Measurements from ENCODE around the gene MDN1. TPM values are rescaled to one million over a fixed set of nuclear protein-coding genes. Genes with fewer than 3 reads are reported as not detected.
A peak's percentile ranks its signal among the peaks of the same experiment; 100 is the strongest.

Gene MDN1
- total RNA-seq, 1 experiment from 2014 or later = 22.0 TPM

DNA sequence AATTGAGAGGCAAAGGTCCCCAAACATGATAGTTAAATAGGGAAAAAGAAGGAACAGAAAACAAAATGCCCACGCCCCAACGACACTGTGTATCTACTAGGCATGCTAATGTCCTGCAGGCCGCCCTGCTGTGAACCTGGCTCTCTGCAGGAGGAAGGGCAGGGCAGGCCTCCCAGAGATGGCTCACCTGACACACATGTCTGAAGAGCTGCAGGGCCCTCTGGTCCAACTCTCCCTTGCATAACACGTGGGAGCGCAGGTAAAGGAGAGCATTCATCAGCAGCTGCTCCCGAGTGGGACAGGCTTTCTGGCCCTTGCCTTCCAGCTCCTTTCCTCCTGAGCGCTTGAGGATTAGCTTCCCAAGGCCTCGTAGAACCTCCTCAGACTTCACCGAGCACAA, 127.3 kb downstream of the MDN1 start:
- no peak for DNase-seq (ENCODE audit: low read depth)

DNA sequence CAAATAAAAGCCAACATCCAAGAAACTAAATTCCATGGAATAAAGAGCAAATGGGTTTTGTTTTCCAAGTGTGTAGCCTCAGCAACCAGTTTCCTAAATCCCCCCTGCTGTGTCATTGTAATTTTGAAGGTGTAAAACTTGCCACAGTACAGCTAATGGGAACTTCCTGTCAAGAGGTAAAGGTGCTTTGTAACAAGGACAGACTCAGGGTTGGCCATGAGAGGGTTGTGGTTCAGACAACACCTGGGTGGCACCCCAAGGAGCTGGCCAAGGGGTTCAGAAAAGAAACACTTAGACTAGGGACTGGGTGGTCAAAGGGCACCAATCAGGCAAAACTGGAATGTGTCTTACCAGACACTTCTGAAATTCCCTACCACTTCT, 128.7 kb downstream of the MDN1 start:
- no peak for DNase-seq (ENCODE audit: low read depth)

DNA sequence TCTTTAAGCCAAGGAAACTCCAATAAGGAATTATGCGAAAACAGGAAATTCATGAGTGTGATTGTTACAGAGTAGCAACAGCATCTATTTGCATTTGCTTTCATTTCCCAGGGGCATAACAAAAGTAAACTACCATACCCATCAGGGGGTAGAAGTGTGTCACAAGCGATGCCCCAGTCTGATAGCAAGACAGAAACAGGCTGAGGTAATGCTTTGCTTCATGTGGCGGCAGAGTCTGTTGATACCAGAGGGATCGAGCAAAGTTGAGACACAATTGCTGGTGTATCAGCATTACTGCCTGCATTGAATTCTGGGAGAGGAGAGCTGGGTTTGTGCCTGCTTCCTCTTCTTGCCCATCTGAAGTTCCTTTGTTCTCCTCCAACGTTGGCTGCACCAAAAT, 129.9 kb downstream of the MDN1 start:
- no peak for DNase-seq (ENCODE audit: low read depth)

DNA sequence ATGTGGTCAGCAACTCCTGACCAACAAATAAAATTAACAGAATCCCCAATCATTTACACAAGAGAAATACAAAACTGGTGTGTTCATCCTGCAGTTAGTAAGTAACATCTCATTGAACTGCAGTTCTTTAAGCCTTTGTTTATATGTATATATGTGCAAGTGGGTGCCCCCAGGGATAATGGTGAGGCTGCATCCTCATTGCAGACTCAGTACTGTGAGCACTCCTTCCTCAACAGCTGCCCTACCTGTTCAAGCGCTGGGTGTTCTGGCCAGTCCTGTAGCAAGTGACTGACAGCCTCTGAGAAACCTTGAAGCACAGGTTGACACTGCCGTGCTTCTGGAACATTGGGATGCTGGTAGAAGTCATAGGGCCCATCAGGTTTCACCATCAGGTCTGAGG, 131.3 kb downstream of the MDN1 start:
- no peak for DNase-seq (ENCODE audit: low read depth)

DNA sequence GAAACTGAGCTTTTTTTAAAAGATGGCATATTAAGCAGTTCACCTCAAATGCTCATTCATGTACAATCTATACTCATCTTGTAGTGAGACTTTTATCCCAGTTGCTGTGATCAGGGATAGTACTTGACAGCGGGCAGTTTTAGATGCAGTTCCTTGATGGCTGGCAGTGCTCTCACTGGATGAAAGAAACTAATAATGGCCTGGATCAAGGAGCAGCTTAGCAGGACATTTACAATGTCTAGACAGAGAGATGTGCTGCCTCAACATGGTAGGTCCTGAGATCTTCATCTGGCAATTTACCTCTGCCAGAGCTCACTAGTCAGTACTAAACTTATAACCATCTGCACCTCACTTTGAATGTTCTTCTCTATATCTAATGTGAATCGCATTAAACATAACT, 134.3 kb downstream of the MDN1 start:
- DNase-seq (ENCODE audit: low read depth) = no peak

DNA sequence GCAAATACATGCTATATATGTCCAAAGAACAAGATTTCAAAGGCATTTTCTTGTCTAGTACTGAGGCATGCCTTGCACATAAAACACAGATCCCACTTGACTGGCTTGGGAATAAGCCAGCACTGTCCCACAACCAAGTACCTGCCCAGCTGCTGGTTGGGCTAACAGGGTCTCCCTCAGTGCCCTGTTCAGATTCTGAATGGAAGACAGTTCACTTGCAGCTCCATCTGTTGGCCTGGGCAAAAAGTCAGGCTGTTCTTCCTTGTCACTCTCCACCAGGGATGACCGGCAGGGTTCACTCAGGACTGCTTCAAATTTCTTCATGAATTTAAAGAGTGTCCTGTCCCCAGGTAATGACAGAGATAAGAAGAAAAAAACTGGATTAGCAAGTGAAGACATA, 136.6 kb downstream of the MDN1 start:
- no peak for DNase-seq (ENCODE audit: low read depth)

DNA sequence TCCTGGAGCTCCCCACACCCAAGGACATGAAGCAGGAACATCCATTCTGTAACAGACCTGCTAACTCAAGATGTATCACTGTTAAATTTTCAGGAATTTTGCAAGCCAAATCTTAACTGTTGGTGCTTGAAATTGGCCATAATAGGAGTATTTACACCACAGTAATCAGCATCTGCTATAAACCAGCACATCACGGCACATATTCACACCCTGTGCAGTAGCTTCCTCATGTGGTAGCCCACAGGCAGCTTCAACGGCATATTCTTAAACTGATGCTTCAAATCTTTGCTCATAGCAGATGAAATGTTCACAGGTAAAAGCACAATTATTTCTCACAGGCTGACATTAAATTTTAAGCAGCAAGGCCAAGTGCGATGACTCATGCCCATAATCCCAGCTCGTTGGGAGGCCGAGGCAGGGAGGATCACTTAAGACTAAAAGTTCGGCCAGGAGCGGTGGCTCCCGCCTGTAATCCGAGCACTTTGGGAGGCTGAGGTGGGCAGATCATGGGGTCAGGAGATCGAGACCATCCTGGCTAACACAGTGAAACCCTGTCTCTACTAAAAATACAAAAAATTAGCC, 137.5 kb downstream of the MDN1 start:
- DNase-seq (ENCODE audit: low read depth) = no peak

DNA sequence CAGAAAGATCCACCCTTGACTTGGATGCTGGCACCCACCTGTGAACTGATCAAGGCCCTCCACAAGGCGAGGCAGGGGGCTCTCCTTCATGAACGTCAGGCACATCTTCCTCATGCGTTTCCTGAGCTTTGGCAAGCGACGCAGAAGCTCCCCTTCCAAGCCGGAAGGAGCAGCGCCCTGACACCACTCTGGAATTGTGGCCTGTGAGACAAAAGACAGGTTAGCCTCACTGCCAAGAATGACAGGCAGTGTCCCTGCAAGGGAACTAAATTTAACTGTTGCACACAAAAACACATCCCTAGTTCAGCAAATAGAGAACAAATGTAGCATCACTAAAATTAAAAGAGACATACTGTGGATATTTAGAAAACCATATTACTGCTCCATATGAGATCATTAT, 139.0 kb downstream of the MDN1 start:
- no peak for DNase-seq (ENCODE audit: low read depth)

DNA sequence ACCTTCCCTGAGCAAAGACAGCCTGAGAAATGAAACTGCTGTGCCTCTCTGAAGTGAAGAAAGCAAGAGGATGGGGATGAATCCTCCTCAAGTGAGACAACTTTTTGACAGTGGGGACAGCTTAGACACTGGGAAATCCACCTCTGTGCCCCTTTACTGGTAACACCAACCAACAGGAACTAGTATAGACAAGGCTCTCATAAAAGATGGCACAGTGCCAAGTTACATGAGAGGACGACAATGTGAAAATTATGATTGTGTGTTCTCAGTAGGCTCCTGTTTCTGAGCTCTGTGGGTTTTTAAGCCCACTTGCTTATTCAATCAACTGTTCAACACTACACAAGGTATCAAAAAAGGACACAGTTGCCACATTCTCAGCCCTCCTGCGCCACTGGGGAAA, 139.4 kb downstream of the MDN1 start:
- DNase-seq (ENCODE audit: low read depth) = no peak

DNA sequence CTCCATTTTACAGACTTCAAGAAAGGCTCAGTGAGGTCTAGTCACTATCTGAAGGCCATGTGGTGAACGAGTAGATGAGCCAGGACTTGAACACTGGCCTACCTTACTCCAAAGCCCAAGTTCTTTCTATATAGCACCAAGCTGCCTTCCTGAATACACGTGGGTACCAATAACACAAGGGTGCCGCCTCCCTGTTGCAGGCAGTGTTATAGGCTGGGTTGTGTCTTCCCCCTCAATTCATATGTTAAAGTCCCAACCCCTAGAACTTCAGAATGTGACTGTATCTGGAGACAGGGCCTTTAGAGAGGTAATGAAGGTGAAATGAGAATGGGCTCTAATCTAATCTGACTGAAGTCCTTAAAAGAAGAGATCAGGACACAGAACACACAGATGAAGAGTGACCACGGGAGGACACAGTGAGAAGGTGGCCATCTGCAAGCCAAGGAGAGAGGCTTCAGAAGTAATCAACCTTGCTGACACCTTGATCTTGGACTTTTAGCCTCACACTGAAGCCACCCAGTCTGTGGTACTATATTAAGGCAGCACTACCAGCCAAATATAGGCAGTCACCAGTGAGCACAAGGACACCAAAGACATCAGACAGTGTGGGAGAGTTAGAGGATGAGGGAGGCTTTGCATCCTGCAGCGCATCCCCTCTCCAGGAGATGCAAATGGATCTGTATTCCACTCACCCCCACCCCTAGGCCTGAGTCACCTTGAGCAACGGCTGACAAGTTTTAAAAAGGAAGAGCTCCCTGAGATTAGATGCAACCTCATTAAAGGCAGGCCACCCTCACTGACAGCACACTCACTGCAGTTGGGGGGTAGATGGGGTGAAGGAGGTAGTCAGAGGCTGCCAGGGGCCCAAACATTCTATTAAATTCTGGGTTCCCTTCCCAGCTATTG, 140.1 kb downstream of the MDN1 start:
- no peak for DNase-seq (ENCODE audit: low read depth)

DNA sequence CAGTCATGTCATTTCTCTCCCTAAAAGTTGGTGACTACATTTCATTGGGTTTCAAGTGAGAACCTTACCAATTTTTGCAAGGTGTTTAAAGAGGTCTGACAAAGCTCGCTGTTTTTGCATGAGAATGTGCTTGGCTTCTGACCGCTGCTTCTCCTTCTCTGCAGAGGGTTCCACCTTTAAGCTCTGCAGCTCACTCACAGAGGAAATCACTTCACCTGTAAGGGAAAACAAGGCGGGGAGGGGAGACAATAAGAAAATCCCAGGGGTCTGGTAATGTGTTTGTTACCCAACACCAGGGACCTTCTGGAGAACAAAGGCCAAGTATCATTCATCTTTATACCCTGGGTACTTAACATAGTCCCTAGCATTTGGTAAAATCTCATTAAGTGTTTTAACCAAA, 141.1 kb downstream of the MDN1 start:
- DNase-seq (ENCODE audit: low read depth) = no peak

DNA sequence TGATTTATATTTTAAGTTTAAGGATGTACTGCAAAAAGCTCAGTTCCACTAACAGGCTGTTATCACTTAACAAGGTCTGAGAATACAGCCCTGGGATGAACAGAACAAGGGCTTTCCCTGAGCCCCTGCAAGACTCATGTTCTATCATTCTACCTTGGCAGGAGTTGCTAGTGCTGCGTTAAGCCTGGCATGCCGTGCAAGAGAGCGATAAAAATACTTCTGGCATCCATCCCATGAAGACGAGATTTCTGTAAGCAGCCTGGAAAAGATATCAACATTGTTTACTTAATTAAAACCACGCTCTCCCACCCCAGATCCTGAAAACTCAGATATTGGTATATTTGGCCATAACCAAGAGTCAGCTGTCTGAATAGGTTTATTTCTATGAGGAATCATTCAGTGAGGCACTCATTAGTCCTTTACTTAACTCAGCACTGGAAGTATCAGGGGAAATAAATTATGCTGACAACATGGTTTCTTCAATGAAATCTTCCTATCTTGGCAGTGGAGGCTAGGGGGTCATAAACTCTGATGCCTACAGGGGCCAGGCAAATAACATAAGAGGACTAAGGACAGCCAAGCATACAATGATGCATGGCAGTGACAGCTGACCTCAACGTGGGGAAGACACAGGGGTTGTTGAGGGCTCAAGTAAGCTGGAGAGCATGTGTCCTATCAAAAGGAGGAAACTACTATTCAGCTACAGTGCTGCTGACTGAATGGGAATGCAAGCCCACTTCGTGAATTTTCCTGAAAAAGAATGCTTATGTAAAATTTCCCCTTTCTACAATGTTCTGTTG, 143.4 kb downstream of the MDN1 start:
- no peak for DNase-seq (ENCODE audit: low read depth)

DNA sequence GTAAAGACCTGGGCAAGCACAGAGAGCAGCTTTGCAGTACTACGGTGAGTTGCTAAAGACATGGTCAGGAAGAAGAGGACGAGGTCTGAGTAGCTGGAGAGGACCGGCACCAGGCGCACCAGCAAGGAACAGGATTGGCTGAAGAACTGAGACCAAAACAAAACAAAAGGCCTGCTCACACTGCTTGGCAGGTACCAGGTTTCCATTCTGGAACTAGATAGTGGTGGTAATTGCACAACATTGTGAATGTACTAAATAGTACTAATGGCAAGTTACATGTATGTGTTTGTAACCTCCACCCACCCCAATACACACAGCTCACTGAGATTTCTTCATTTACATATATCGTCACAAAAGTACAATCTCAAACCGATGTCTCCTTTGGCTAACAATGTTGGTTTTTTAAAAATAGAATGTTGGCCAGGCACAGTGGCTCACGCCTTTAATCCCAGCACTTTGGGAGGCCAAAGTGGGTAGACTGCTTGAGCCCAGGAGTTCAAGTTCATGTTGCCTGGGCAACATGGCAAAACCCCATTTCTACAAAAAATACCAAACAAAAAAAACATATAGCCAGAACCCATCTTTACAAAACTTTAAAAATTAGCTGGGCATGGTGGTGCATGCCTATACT, 148.5 kb downstream of the MDN1 start:
- DNase-seq (ENCODE audit: low read depth) = no peak

DNA sequence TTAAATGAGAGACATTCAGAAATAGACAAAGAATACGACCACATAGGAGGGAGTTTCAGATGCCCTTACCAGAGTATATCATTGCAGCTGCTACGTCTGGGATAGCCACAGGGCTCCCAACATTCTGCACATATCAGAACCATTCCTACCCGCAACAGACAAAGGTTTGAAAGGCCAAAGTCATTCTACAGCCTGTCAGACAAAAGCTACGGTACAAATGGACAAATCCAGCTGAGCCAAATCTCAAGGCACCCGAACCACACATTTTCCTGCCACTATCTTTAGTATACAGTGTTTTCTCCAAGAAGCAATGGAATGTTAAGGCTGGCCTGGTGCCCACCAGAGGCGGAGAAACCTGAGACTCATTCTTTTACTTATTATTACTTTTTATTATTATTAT, 150.6 kb downstream of the MDN1 start:
- no peak for DNase-seq (ENCODE audit: low read depth)

DNA sequence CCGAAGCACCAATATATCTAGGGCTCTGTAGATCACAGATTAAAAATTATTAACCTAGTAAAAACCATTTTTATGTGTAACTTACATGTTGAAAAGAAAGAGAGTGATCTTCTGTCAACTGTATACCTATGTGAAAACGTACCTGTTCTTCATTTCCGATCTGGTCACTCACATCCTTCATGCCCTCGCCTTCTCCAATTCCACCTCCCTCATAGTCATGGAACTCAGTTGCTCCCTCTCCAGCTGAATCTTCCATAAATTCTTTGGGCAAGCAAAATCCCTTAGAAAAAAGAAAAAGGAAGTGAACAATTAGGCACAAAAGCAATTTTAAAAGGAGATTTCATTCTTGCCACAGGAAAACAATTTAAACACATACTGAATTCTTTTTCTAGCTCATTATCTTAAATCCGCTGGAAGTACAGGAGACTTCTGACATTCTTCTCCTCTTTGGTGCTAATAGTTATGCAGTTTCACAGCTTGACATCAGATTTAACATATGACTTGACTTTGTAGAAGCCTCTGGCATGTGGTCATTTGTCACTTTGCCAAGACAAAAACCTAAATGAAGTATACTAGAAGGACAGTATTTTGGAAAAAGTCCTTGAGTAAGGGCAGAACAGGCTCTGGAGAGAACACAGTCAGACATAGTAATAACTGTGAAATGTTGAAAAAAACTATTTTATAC, 151.6 kb downstream of the MDN1 start:
- no peak for DNase-seq (ENCODE audit: low read depth)

DNA sequence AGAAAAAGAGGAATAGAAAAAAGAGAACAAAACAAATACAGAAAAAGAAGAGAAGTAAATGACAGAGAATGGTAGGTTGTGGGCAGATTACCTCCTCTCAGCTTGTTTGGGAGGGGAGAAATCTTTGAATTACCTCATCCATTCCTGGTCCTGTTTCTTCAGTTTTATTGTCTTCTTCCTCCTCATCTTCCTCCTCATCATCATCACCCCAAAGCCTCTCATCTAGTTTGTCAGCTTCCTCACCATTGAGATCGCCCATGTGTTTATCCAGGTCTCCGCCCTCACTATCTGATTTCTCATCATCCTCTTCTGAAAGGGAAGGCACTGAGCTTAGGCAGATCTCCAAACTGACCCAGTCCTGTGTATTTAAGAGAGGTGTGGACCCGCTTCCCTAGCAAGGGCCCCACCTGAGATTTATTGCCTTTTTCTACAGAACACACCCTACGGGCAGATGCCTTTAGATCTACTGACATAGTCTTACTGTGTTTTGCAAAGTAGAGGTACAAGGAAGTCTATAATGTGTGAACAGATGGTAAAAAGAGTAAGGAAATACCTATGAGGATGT, 156.9 kb downstream of the MDN1 start:
- no peak for DNase-seq (ENCODE audit: low read depth)

DNA sequence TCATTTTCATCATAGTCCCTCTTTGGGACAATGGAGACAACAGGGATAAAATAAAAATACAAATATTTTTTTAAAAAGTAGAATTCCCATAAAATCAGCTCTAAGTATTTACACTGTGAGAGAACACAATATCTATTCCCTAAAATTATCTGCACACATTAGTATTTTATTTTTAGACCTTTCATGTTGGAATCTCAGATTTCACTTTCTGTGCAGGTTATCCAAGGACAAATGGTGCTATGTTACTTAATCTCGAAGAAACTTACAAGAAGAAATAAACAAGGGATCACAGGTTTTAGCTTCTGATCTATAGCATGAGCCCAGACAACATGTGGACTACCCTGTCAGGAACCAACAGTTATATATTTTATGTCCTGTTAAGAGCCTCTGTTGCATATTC, 158.0 kb downstream of the MDN1 start:
- DNase-seq (ENCODE audit: low read depth) = no peak

DNA sequence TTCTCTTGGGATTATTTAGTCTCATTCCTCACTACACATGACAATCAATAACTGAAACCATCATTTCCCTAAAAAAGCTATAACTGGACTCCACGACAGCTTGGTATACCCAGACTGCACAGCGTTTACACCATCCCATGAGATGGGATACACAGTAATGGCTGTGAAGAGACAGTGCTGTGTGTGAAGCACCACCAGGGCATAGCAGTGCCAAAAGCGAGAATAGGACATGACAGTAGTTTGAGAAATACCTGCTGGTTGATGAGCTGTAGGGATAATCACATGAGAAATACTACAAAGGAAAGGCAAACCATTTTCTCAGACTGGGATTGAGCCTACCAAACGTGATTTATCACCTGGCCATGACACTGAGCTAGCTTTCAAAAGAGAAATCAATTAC, 158.6 kb downstream of the MDN1 start:
- DNase-seq (ENCODE audit: low read depth) = no peak

DNA sequence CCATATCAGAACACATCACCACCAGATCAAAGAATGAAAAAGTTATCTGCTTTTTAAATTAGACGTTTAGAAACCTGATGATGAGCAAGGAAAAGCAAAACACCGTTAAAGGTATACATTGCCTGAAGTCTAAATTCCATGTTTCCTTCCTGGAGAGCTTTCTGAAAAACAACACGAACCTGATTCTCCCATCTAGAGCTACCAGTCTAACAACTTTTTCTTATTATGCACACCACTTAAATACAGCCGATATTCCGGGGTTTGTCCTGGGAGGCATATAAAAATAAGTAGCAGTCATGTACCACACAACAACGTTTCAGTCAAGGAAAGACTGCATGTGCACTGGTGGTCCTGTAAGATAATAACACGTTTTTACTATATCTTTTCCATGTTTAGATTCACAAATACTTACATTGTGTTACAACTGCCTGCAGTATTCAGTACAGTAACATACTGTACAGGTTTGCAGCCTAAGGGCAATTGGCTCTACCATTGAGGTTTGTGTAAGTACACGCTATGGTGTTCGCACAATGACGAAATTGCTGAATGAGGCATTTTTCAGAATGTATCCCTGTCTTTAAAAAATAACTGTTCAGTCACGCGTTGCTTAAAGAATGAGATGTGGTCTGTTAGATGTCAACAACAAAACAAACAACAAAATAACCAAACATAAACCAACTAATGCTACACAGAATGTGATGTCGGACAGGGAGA, 162.0 kb downstream of the MDN1 start:
- DNase-seq (ENCODE audit: low read depth) = no peak

DNA sequence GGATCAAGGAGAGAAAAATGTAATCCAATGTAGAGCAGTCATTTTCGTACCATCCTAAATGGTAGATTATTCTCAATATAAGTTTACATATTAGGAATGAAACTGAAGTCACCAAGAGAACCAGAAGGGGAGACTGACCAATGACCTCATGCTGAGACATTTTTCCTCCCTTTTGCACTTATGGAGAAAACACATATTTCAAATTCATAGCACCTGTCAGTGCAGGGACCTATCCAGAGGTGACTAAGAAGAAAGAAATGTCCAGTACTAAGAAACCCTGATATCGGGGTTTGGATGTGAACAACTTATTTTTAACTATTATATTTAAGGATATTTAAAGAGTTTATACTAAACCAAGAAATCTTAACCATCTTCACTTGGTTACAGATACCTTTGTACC, 164.5 kb downstream of the MDN1 start:
- DNase-seq (ENCODE audit: low read depth) = peak; percentile 78

DNA sequence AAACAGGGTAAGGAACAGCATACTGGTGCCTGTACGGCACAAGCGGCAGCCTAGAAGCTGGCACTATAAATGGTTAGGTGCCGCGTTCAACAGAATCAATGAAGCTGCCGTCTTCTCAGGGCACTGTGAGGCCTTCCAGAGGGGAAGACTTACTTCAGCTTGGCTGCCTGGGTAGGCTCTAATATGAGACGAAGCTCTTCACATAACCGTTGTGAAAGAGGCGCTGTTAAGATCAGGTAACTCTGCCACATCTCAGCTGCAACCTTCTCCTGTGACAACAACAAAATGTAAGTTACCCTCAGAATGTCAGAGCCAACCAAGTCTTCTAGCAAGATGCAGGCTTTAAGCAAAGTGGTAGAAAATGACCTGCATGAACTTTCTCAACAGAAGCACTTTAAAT, 169.0 kb downstream of the MDN1 start:
- DNase-seq (ENCODE audit: low read depth) = no peak
